ENCODE measurements around the gene KRT16.

- TF ChIP-seq CTCF (IDR thresholded peaks at IDR 0.05; ENCODE audit: low read length), result no peak
- no peak for TF ChIP-seq EZH2 (optimal IDR thresholded peaks at IDR 0.05; ENCODE audit: low read depth, low read length)
These were observed 40.9 kb upstream of the KRT16 start for GRCh38 chr17:41653421-41653820.

Measured in MM.1S (cell line).